Cerebellar cortex (tissue), 1 donor: ENCODE results near the gene CPED1.
A peak's percentile ranks its signal among the peaks of the same experiment; 100 is the strongest.
"Not testable (repeated sequence)": the region's sequence is repeated elsewhere in the genome, so short reads cannot be mapped to it uniquely, and the experiment has no call there.

ENCODE experiments used
- DNase-seq: peaks from one replicate; pipeline ENCODE4 v3.0.0-alpha.2; 2015; ENCODE audit warnings: low spot score

CPED1 gene

DNA sequence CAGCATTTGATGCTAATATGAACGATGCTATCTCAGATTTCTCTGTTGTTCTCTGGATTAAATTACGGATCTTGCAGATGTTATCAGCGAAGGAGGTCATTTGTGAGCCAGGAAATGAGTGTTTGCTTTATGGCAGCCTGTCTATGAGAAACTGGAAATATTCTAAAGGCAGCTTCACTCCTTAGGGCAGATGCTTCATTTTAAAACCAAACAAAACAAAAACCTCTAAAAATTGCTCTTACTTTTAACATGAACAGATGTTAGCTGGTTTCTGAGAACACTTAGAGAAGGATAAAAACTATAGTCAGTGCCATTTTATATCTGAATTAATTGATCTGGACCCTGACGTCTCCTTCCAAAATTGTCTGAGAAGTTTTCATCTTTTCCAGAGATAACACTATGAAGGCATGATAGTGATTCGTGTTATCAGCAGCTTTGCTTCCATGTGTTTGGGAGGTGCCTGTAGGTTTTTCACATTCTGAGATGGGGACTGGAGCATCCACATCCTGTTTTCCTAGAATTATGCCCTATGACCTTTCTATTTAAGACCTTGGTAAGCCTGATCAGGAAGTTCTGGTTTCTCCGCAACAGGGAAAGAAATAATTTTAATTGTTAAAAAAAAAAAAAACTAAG is 53.1 kb downstream of the CPED1 start:
- no peak for DNase-seq

DNA sequence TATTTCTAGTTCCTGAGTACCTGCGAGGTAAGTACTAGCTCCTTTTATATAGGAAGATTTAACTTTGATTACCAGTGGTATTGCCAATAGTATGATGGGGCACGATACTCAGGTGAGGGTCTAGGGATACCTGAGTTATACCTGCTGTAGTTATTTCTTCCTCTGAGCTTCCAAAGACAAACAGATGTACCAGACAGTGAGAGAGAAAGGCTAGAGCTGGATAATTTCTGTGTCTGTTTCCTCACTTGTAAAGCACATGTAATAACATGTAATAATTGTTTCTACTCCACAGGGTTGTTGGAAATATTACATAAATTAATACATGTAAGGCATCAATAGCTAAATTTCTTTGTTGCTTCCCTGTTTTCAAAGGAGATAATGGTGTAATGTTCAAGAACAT is 53.7 kb downstream of the CPED1 start:
- DNase-seq, result no peak

DNA sequence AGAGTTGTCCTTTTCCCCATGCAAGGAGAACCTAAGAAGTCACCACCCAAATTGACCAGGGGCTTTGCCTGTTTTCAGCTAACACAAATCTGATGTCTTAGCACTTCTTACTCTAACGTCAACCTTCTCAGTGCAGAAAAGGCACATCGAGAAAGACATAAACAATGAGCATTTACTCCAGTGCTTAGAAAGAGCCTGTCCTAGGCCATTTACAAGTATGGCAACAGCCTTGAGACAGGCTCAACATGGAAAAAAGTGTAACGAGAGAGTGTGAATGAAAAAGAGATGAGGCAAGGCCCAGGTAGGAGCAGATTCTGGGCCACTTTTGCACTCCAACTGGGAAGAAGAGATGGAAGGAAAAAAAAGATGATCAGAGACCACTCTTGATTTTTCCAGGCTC is 54.4 kb downstream of the CPED1 start:
- DNase-seq, result no peak

DNA sequence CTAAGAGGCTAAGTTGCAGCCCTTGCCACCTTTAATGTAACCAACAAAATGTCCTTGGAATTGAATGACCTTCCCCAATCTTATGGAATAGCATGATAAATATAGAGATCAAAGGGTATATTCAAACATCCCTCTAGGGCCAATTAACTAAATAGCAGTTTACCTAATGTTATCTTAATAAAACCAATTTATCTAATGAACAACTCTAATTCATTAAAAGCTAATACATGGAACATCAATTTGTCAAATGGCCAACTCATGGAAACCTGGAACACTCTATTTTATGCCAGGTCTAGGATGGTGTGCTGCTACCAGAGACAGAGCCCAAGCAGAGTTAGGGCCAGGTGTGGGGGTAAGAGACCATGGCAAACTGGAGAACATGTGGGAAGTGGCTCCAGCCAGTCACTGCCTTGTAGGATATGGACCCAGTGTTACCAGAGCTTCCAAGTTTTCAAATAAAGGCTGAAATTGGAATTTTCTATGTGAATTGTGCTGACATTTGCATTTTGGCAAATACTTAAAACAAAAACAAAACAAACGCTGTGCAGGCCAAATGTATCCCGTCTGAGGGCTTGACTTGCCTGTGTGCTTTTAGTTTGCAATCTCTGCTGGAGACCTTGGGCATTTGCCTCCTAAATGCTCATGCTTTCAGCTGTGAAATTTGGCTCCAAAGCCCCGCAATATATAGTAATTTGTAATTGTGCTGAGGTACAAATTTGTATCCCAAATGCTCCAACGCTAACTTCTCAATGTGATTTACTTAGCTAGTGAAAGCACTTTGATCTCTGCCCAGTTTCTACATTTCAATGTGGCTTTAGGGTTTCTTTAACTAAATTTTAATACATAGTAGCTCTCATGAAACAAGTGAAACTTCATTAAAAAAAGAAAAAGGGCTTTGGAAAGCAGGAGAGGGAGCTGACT is 55.1 kb downstream of the CPED1 start:
- DNase-seq, result no peak

DNA sequence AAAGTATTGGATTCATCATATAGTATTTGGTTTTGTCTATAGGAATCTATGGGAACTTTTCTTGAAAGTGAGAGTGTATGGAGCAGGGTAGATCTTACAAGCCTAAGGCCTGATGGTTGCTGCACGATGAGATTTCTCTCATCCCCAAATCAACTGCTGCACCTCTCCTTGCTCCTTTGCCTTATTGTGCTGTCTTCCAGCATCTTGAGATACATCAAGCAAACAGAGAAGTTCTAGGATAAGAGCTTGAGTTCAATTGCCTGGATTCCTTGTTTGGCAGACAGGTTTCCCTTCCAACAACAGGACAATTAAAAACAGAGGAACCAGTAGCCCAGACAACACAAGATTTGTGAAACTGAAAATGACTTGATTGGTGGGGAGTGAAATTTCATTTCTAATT is 56.6 kb downstream of the CPED1 start:
- DNase-seq, result no peak

DNA sequence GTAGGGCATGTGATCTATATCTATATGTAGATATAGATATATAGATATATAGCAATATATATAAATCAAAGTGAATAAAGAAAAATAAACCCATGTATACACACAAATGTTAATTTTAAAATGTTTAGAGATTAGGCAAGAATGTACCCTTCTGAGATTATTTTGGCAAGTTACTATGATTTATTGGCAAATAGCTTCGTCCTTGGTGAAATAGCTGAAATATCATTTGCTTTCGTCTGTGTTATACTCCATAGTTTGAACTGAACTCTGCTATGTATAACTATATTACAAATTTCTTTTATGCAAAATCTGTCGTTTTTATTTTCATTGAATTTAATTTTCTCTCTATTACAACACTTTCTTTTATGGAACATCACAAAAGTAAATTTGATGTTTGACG is 57.5 kb downstream of the CPED1 start:
- DNase-seq, result no peak

DNA sequence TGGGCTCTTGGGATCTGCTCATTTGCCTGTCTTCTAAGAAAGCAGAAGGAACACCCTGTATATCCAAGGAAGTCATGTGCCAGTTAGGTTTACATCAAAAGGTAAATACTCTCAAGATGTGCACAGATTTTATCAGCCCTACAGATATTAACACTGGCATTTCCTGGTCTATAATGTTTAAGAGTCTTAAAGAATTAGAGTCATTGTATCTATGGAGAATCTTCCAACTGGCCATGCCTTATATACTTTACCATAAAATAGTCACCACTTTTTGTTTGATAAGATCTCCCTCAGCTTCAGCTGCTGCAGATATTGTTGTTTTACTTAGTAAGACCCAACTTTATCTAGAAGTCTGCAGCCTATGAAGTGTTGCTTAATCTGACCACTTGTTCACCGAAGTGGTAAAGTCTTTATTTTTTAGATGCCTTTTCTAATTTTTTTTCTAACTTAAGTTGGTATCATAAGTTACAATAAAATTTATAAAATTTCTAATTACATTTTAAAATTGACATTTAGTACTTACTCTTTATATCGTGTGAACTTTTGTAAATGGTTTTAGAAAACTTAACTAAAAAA is 58.5 kb downstream of the CPED1 start:
- no peak for DNase-seq

DNA sequence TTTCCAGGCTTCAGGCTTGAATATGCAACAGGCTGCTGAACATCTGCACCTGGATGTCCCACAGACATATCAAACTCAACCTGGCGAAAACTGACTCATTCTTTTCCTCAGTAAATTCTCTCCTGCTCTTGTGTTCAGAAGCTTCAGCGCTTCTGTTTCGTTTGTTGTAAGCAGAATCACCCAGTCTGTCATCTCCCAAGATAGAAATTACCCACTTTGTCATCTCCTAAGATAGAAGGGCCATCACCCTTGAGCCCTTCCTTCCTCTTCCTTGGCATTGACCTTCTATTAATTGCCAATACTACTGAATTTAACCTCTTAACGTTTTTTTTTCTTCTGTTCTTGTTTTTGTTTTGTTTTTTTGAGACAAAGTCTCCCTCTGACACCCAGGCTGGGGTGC is 59.7 kb downstream of the CPED1 start:
- no peak for DNase-seq

DNA sequence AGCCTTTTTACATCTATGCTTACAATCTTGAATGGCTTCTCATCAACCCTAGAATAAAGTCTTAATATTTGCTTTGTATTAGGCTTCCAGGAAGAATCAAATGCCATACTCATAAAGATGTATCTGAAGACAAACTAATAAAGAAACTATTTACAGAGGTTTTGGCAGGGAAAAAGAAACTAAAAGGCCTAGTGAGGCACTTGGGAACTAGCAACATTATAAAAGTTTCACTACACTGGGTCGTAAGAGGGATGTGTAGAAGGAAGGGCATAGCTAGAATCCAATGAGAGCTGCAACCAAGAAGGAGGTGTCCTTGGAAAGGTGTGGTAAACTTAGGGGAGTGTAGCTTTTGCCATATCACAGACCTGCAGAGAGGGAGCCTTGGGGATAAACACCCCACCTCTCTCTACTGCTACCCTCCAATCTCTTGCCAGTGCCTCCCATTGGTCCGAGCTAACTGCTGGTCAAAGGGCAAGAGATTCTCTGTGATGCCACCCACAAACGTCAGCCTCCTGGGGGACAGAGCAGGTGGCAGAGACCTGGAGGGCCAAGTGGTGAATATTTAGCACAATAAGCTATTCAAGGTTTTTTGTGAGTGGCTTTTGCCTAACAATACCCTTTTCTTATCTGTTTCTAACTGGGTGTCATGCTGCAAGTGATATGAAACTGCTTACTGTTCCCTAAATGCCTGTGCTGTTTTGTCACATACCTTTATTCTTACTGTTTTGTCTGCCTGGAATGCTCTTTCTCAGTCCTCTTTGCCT is 60.7 kb downstream of the CPED1 start:
- DNase-seq, result no peak

DNA sequence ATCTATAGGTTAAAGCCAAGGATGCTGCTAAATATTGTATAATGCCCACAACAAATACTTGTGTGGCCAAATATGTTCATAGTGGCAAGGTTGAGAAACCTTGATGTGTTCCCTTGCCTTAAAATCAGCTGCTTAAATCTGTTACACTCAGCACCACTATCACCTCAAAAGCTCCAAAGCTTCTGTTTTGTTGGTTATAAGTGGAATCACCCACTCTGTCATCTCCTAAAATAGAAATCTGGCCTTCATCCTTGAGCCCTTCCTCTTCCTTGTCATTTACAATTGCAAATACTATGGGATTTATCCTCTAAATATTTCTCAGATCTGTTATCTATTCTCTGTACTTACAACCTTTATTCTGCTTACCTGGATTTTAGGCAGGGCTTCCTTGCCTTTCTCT is 61.4 kb downstream of the CPED1 start:
- DNase-seq, result no peak

DNA sequence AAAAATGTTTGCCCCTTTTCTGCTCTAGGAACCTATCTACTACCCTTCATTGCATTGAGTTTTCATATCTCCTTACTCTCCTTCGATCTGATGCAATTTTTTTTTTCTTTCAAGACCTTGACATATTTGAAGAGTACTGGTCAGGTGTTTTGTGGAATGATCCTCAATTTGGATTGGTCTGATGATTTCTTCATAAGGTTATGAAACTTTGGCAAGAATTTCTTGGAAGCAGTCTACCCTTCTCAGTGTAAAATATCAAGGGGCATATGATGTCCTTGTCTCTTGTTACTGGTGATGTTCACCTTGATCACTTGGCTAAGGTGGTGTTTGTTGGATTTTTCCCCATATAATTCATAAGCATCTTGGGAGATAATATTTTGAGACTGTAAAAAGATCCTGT is 64.7 kb downstream of the CPED1 start:
- DNase-seq, result no peak

DNA sequence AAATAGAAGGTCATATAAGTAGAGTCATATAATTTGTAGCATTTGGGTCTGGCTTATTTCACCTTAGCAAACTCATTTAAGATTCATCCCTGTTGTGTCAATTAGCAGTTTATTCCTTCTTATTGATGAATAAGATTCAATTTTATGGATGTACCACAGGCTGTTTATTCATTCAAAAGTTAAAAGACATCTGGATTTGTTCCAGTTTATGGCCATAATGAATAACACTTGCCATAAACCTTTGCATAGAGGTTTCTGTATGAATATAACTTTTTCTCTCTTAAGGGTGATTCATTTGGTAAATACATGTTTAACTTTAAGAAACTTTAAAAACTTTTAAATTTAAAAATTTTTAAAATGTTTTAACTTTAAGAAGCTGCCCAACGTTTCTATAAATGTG is 66.4 kb downstream of the CPED1 start:
- DNase-seq, result no peak

DNA sequence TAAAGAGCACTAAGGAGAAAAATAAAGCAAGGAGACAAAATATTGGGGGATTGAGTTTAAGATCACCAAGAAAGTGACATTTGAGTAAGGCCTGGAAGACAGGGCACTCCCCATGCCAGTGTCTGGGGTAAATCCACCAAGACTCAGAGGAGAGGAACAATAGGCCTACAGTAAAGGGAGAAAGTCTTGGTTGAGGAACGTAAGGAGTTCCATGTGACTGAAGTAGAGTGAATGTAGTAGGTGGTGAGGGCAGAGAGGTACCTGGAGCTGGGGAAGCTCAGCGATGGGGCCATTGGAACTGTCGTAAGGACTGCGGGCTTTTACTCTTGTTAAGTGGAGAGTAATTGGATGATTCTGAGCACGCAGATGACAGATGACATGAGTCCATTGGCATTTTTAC is 69.4 kb downstream of the CPED1 start:
- DNase-seq, result peak; percentile 18

DNA sequence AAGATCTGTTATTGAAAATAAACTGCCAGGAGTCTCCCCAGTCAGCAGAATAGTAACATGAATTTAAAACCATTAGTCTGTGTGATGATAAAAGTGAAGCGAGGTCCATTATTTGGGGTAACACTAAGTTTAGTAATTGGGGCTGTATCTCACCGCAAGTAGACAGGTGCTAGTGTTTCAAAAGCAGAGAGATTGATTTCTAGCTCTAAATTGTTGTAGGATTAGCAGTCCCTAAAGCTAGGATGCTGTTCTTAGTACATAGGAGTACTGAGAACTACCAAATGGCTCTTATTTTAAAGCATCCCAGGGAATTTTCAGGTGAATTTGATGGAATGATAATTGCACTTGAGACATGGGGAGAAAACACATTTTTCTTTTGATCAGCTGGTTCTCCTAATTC is 70.5 kb downstream of the CPED1 start:
- no peak for DNase-seq

DNA sequence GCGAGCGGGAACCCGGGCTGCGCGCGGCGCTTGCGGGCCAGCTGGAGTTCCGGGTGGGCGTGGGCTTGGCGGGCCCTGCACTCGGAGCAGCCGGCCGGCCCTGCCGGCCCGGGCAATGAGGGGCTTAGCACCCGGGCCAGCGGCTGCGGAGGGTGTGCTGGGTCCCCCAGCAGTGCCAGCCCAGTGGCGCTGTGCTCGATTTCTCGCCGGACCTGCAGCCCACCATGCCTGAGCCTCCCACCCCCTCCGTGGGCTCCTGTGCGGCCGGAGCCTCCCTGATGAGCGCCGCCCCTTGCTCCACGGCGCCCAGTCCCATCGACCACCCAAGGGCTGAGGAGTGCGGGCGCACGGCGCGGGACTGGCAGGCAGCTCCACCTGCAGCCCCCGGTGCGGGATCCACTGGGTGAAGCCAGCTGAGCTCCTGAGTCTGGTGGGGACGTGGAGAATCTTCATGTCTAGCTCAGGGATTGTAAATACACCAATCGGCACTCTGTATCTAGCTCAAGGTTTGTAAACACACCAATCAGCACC is 71.5 kb downstream of the CPED1 start:
- not testable (repeated sequence) for DNase-seq

DNA sequence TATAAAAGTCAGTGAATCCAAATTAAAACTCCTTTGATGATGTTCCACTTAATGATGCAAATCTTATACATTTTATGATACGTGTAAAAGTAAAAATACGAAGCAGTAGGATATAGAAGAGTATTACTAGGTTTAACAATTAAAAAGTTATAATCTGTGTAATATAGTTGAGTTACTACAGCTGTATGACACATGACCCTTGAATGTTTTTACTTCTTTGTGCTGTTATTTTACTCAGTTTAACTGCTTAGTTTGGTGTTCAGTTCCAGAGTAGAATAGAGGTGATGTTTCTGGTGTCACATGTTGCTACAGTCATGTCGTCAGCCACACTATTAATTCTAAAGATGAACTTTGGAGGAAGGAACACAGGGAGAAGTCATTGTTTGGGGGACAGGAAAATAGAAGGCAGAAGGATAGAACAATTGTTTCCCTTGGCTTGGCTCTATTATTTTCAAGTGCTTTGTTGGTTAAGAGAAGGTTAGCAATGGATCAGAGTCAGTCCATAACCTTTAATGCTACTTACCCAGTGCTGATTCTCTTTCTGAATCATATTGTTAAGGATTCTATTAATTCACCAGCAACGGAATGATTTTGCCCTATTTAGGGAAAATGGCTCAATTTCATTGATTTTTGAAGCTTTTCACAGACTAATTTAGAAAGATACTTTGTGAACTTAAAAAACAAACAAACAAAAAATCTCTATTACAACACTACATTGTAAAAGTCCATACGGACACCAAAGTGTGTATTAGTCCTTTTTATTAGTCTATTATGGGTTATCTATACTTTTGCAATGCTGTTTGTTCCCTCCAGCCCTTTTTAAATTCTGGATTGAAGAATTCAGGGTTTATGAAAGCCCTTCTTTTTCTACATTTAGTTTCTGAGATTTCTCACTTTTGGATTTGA is 73.4 kb downstream of the CPED1 start:
- no peak for DNase-seq

DNA sequence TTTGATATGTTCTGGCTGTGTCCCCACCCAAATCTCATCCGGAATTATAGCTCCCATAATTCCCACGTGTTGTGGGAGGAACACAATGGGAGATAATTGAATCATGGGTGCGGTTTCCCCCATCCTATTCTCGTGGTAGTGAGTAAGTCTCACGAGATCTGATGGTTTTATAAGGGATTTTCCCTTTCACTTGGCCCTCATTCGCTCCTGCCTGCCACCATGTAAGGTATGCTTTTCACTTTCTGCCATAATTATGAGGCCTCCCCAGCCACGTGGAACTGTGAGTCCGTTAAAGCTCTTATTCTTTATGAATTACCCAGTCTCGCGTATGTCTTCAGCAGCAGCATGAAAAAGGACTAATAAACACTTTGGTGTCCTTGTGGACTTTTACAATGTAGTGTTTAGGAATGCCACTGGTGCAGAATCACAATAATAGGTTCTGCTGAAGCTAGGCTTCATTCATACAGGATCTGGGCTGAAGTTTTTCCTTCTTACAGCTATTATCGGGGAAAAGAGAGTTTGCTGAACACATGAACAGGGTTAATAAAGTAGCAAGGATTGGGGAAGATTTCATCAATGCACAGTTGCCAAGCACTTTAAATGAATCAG is 74.3 kb downstream of the CPED1 start:
- peak; percentile 37 for DNase-seq

DNA sequence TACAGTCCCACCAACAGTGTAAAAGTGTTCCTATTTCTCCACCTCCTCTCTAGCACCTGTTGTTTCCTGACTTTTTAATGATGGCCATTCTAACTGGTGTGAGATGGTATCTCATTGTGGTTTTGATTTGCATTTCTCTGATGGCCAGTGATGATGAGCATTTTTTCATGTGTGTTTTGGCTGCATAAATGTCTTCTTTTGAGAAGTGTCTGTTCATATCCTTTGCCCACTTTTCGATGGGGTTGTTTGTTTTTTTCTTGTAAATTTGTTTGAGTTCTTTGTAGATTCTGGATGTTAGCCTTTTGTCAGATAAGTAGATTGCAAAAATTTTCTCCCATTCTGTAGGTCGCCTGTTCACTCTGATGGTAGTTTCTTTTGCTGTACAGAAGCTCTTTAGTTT is 79.2 kb downstream of the CPED1 start:
- DNase-seq, result not testable (repeated sequence)

DNA sequence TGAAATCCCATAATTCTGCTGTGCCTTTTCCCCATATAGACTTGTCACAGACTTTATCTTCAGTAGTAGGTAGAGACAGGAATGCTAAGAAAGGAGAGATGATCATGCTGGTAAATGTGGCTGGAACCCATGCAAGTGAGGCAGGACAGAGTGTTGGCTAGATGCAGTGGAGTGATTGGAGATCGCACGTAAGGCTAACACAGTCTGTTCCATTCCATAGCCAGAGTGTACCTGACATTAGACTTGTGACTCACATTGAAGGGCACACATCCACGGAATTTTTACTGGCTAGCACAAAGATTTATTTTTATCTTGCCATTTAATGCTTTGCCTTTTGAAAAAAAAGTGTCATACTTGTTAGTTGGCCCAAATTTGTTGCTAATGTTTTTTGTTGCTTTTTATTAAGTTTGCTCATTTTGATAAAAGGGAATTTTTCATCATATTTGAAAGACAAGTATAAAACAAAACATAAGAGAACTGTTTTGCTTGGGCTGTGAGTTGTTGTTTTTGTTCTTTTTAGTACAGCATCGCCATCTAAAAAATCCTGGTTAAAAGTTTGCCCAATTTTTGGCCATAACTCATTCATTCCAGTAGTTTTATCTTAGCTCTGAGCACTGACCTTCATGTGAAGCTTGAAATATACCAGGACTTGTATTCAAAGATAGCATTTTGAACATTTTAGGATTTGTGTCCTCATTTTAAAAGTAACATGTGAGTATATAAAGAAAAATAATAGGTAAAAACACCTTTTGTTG is 81.0 kb downstream of the CPED1 start:
- DNase-seq, result no peak

DNA sequence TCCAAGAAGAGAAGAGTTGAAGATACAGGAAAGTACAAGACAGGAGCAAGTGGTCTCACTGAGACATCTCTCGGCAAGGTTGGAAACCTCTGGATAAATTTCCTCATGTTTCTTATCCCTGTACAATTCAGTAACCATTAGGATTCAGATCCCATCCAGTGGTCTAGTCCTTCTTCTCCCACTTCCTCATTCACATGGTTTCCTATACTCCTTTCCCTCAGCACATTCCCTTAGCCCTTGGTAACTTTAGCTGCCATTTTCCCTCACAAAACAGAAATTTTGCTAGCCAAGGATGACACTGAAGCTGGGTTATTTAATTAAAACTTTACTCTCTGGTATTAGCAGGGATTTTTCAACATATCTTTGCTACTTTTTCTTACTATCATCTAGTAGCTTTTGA is 82.6 kb downstream of the CPED1 start:
- DNase-seq, result no peak
